Omental fat pad (tissue), 4 donors: Measurements from ENCODE around the gene CCDC157. TPM values are rescaled to one million over a fixed set of nuclear protein-coding genes. Genes with fewer than 3 reads are reported as not detected.

ENCODE experiments used
- ATAC-seq: fragments of 150-250 bp; one replicate; pipeline ENCODE4 v1.9.1; 2016; ENCODE audit warnings: mild to moderate bottlenecking, moderate library complexity; ENCODE audit not compliant: low FRiP score
- DNase-seq: peaks from one replicate; pipeline ENCODE4 v3.0.0-alpha.2; 2019; ENCODE audit warnings: low spot score
- CTCF ChIP-seq, 3 donors: fragments of 450-650 bp; IDR thresholded peaks; one replicate each; pipeline ENCODE4 v1.5.1; 2016 to 2017; ENCODE audit warnings: antibody characterized with exemption in 3 of 3, mild to moderate bottlenecking in 3 of 3, moderate library complexity in 2 of 3
- total RNA-seq, 4 donors: library from RNA; depleted of rRNA; stranded (reverse); fragments of >200 nt; gene quantifications; one replicate each; pipeline ENCODE4 v1.1.0, GENCODE V29; 2016

Gene CCDC157
- total RNA-seq, 4 donors from 2014 or later, result 0.95 to 2.7 (median 1.8) TPM

DNA sequence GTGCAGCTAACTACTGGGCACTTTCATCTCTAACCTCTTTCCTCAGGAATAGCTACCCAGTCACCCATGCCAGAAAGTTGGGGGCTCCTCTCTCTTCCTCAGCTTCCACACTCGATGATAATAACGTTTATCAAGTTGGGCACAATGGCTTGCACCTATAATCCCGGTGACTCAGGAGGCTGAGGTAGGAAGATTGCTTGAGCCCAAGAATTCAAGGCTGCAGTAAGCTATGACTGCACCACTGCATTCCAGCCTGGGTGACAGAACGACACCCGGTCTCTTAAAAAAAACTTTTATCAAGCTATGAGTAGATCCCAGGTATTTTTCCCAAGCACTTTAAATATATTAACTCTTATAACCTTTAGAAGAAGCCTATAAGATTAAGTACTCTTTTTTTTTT is 2.2 kb upstream of the CCDC157 start:
- no peak for DNase-seq
- no peak for ATAC-seq
- TF ChIP-seq CTCF (IDR thresholded peaks at IDR 0.05), result no peak

DNA sequence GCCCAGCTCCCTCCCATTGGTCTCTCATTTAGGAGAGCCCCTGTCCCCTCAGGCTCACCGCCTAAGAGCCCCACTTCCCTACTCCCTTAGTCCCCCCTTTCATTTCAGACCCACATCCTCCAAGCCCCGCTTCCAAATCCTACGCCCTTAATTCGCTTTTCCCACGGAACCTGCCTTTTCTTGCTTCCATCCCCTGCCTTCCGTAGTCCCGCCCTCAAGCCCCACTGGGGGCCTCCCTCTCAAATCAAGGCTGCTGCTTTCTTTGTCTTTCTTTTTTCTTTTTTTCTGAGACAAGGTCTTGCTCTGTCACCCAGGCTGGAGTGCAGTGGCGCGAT is 396 bp downstream of the CCDC157 start:
- DNase-seq (no peak), ATAC-seq (no peak)
- TF ChIP-seq CTCF (IDR thresholded peaks at IDR 0.05), result no peak

GRCh38 chr22:30357650-30358215 is 926 bp downstream of the CCDC157 start:
- ATAC-seq (no peak), DNase-seq (no peak)
- no peak for TF ChIP-seq CTCF (IDR thresholded peaks at IDR 0.05)

DNA sequence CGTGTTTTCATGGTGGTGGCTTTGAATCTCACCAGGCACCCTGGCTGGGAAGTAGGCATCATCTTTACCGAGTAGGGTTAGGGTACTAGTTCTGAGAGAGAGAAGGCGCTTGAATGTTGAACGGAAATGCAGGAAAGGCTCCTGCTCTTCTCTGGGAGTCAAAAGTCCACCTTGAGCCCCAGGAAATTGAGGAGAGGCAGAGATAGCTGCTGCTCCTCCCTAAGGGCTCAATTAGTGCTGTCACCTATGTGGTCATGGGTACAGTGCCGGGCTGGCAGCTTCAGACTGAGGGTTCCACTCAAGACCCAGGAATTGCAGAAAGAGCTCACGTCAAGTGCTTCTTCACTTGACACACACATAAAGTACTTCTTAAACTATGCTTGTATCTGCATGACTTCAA is 1.7 kb downstream of the CCDC157 start:
- no peak for TF ChIP-seq CTCF (IDR thresholded peaks at IDR 0.05)
- ATAC-seq, result no peak
- DNase-seq, result no peak

DNA sequence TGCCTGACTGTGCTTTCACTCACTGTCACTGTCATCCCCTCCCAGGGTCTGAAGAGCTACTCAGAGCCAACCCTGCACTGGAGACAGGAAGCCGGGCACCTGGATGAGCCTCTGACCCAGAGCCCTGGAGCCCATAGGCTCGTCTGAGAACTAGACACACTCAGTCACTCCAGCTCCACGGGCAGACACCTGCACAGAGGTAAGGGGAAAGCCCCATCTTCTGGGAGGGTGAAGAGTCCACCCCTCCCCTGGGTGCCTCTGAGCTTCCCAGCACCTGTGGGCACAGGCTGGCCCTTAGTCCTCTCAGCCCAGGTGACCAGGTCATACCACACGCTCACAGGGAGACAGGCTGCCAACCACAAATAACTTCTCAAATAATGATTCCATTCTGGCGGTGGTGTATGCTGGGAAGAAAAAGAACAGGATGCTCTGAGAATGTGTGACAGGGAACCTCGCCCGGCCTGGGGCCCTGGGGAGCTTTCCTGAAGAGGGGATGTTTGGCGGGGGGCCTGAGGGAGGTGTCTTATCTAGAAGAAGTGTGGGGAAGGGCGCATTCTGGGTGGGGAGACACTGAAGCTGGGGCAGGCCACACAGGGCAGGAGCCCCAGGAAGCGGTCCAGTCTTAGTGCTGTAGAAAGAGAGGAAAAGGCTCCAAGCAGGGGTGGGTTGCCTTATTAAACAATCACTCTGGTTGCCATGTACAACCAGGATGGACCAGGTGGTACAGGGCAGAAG is 5.3 kb downstream of the CCDC157 start:
- no peak for TF ChIP-seq CTCF (IDR thresholded peaks at IDR 0.05)
- ATAC-seq (no peak), DNase-seq (no peak)

GRCh38 chr22:30362651-30363281 is 6.0 kb downstream of the CCDC157 start:
- ATAC-seq, result no peak
- TF ChIP-seq CTCF (IDR thresholded peaks at IDR 0.05), result no peak

GRCh38 chr22:30365891-30366290 is 9.1 kb downstream of the CCDC157 start:
- ATAC-seq, result no peak
- no peak for TF ChIP-seq CTCF (IDR thresholded peaks at IDR 0.05)

More at GRCh38 chr22:30362651-30363281, 6.0 kb downstream of the CCDC157 start:
- no peak for DNase-seq

More at GRCh38 chr22:30365891-30366290, 9.1 kb downstream of the CCDC157 start:
- no peak for DNase-seq
